ENCODE data around the gene RHCE.

DNA sequence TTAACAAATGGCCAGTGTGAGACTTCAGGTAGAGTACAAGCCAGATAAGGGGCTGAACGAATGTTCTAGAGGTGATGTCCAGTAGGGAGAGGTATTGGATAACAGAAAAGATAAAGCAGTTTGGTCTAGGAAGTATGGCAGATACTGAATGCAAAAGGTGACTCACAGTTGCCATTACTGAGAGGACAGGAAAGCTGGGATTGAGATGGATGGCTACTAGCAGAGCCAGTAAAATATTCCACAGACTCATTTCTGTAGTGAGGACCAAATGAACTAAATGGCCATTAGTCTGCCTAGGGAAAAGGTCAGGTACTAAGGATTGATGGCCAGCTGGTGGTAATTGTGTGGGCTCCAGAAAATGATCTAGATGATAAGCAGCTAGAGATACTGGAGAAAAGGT, 21.6 kb upstream of the RHCE start:
- TF ChIP-seq GATA3 (IDR thresholded peaks at IDR 0.05; ENCODE audit: low read depth, low read length) (no peak), GATA2 (IDR thresholded peaks at IDR 0.05; ENCODE audit: low read depth, low read length) (peak; percentile 44; the same call in 1 of the 2 replicates)
